ENCODE results near the gene TCN1. TPM values are rescaled to one million over a fixed set of nuclear protein-coding genes. Genes with fewer than 3 reads are reported as not detected.
"Not testable (repeated sequence)": the region's sequence is repeated elsewhere in the genome, so short reads cannot be mapped to it uniquely, and the experiment has no call there.

Gene TCN1
- total and polyA plus RNA-seq, 2 donors from 2014 or later = 1.8 TPM; not detected in 1

GRCh38 chr11:59891781-59892181 lies 25.5 kb upstream of the TCN1 start:
- no peak for TF ChIP-seq CTCF (IDR thresholded peaks at IDR 0.05; ENCODE audit: borderline replicate concordance, extremely low read depth, insufficient read depth)
- intact Hi-C loops (cut with DNase I) = no loop called here
- Histone ChIP-seq H3K27ac (ENCODE audit: low read depth in 2 of 2, low read length in 2 of 2) (no peak overlapping the region), H3K4me1 (ENCODE audit: control insufficient read depth in 2 of 3, insufficient read depth in 2 of 3, low read depth in 1 of 3, low read length in 3 of 3) (no peaks in the 10 kb centered on the region), H3K27me3 (ENCODE audit: control insufficient read depth, insufficient read depth, low read length) (no peaks in the 10 kb centered on the region), H3K9me3 (ENCODE audit: control insufficient read depth in 2 of 3, insufficient read depth in 1 of 3, low read length in 3 of 3) (peaks cover 0 to 8% (median 2%) of the 10 kb centered on the region in 3 donors), H3K9ac (ENCODE audit: low read length in 3 of 3) (no peak overlapping the region), H3K4me3 (ENCODE audit: low read length in 3 of 3) (no peak overlapping the region), H3K36me3 (ENCODE audit: control insufficient read depth in 2 of 3, insufficient read depth in 3 of 3, low read length in 3 of 3) (no peaks in the 10 kb centered on the region)
- peak; percentile 18 to 33 (median 26) for DNase-seq
- no peak for FAIRE-seq

GRCh38 chr11:59887156-59887555 lies 20.9 kb upstream of the TCN1 start:
- not testable (repeated sequence) for FAIRE-seq

DNA sequence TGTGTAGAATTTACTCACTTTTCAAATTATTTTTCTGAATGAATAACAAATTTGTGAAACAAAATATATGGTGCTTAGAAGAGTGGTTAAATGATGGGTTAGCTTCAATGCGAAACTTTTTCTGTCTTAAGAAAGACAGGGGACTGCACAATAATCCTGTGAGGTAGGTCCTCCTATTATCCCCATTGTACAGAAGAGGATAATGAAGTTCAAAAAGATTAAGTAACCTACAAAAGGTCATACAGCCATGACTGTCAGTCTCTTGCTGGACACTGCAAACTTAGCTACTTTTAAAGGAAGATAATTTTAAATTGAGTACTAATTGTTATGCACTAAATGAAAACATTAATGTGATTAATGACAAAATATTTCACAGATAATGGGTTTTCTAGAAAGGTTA lies 17.3 kb upstream of the TCN1 start:
- H3K27ac ChIP-seq (ENCODE audit: low read depth in 2 of 2, low read length in 2 of 2) = no peak overlapping the region
- H3K9ac ChIP-seq (ENCODE audit: low read length in 3 of 3) = no peak overlapping the region
- no peaks in the 10 kb centered on the region for H3K27me3 ChIP-seq (ENCODE audit: control insufficient read depth, insufficient read depth, low read length)
- FAIRE-seq = no peak
- H3K9me3 ChIP-seq (ENCODE audit: control insufficient read depth in 2 of 3, insufficient read depth in 1 of 3, low read length in 3 of 3) = peaks cover 0 to 4% (median 0%) of the 10 kb centered on the region in 3 donors
- H3K4me1 ChIP-seq (ENCODE audit: control insufficient read depth in 2 of 3, insufficient read depth in 2 of 3, low read depth in 1 of 3, low read length in 3 of 3) = no peaks in the 10 kb centered on the region
- no peak for DNase-seq
- intact Hi-C loops (cut with DNase I) = no loop called here
- H3K36me3 ChIP-seq (ENCODE audit: control insufficient read depth in 2 of 3, insufficient read depth in 3 of 3, low read length in 3 of 3) = no peaks in the 10 kb centered on the region
- no peak for TF ChIP-seq CTCF (IDR thresholded peaks at IDR 0.05; ENCODE audit: borderline replicate concordance, extremely low read depth, insufficient read depth)
- H3K4me3 ChIP-seq (ENCODE audit: low read length in 3 of 3) = no peak overlapping the region

More at GRCh38 chr11:59887156-59887555, 20.9 kb upstream of the TCN1 start:
- H3K4me1 ChIP-seq (ENCODE audit: control insufficient read depth in 2 of 3, insufficient read depth in 2 of 3, low read depth in 1 of 3, low read length in 3 of 3); H3K9ac ChIP-seq (ENCODE audit: low read length in 3 of 3); H3K36me3 ChIP-seq (ENCODE audit: control insufficient read depth in 2 of 3, insufficient read depth in 3 of 3, low read length in 3 of 3); H3K27ac ChIP-seq (ENCODE audit: low read depth in 2 of 2, low read length in 2 of 2); DNase-seq; H3K27me3 ChIP-seq (ENCODE audit: control insufficient read depth, insufficient read depth, low read length); intact Hi-C loops (cut with DNase I); H3K4me3 ChIP-seq (ENCODE audit: low read length in 3 of 3): not testable (repeated sequence)
- peaks cover 0 to 12% (median 0%) of the 10 kb centered on the region in 3 donors for H3K9me3 ChIP-seq (ENCODE audit: control insufficient read depth in 2 of 3, insufficient read depth in 1 of 3, low read length in 3 of 3)

DNA sequence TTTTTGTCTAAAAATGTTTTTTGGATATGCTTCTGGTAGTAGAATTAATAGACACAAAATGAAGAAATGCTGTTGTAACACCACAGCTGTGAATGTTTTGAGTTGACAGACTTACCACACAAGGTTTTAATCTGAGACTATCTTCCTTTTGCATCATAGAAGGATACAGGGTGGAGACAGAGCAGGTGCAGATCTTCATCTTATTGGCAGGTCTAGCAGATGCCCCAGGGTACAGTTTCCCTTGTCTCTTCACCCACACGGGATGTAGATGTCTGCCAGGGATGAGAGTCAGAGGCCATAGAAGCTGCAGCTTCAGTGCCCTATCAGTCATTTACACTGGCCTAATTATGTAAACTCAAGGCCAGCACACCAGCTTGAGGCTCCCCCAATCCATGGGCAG lies 13.3 kb upstream of the TCN1 start:
- FAIRE-seq (no peak), DNase-seq (no peak)
- Histone ChIP-seq H3K4me3 (ENCODE audit: low read length in 3 of 3) (no peak overlapping the region), H3K9me3 (ENCODE audit: control insufficient read depth in 2 of 3, insufficient read depth in 1 of 3, low read length in 3 of 3) (no peaks in the 10 kb centered on the region), H3K4me1 (ENCODE audit: control insufficient read depth in 2 of 3, insufficient read depth in 2 of 3, low read depth in 1 of 3, low read length in 3 of 3) (no peaks in the 10 kb centered on the region), H3K9ac (ENCODE audit: low read length in 3 of 3) (no peak overlapping the region), H3K36me3 (ENCODE audit: control insufficient read depth in 2 of 3, insufficient read depth in 3 of 3, low read length in 3 of 3) (no peaks in the 10 kb centered on the region), H3K27ac (ENCODE audit: low read depth in 2 of 2, low read length in 2 of 2) (no peak overlapping the region), H3K27me3 (ENCODE audit: control insufficient read depth, insufficient read depth, low read length) (no peaks in the 10 kb centered on the region)
- intact Hi-C loops (cut with DNase I) = no loop called here
- no peak for TF ChIP-seq CTCF (IDR thresholded peaks at IDR 0.05; ENCODE audit: borderline replicate concordance, extremely low read depth, insufficient read depth)

Data from kidney (tissue), 14 donors.